ENCODE measurements around the gene SPSB2.

- TF ChIP-seq, protein P1, sequence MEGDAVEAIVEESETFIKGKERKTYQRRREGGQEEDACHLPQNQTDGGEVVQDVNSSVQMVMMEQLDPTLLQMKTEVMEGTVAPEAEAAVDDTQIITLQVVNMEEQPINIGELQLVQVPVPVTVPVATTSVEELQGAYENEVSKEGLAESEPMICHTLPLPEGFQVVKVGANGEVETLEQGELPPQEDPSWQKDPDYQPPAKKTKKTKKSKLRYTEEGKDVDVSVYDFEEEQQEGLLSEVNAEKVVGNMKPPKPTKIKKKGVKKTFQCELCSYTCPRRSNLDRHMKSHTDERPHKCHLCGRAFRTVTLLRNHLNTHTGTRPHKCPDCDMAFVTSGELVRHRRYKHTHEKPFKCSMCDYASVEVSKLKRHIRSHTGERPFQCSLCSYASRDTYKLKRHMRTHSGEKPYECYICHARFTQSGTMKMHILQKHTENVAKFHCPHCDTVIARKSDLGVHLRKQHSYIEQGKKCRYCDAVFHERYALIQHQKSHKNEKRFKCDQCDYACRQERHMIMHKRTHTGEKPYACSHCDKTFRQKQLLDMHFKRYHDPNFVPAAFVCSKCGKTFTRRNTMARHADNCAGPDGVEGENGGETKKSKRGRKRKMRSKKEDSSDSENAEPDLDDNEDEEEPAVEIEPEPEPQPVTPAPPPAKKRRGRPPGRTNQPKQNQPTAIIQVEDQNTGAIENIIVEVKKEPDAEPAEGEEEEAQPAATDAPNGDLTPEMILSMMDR (IDR thresholded peaks at IDR 0.05), result no peak
- TF ChIP-seq POLR2A (IDR thresholded peaks at IDR 0.05), result no peak
Observed at GRCh38 chr12:6821591-6822425, 51.3 kb downstream of the SPSB2 start, which contains the start of gene GPR162.
